Measurements from ENCODE around the gene EIF2D.

The EIF2D gene

DNA sequence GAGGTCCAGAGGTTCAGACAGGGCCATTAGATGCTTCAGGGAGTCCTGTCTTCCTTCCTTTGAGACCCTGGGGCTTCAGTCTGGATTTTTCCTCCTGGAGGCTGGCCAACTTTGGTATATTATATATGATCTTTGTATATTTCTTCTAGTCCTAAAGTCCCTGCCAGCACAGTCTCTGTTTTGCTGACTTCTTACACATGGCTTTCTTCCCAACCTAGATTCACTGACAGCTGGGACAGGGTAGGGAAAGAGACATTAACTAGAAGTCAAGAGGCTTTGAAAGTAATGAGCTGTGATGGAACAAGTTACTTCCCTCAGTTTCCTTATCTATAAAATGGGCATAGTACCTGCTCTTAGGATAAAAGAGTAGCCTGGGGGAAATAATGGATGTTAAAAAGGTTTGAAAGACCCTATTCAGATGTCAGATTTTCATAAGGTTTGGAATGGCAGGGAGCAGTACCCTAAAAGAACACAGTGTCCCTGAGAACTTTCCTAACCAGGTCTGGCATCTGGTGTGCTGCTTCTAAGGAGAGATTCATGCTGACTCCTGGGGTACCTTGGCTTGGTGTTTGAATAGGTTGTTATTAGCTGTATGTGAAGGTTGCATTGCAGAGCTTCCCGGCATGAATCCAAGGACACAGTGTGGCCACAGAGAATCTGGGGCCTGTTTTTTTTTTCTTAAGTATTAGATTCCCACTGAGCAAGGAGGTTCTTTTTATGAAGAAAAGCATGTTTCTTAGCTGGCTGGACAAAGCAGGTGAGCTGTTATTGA, 57.4 kb downstream of the EIF2D start:
- Mint-ChIP-seq H3K27me3 (ENCODE audit: low read depth, poor library complexity) (peaks cover 25% of the 10 kb centered on the region), H3K4me3 (no peak overlapping the region), H3K9me3 (no peaks in the 10 kb centered on the region), H3K36me3 (ENCODE audit: low read depth) (no peaks in the 10 kb centered on the region), H3K27ac (no peak overlapping the region), H3K4me1 (peaks cover 44% of the 10 kb centered on the region)
- TF ChIP-seq, protein P1, sequence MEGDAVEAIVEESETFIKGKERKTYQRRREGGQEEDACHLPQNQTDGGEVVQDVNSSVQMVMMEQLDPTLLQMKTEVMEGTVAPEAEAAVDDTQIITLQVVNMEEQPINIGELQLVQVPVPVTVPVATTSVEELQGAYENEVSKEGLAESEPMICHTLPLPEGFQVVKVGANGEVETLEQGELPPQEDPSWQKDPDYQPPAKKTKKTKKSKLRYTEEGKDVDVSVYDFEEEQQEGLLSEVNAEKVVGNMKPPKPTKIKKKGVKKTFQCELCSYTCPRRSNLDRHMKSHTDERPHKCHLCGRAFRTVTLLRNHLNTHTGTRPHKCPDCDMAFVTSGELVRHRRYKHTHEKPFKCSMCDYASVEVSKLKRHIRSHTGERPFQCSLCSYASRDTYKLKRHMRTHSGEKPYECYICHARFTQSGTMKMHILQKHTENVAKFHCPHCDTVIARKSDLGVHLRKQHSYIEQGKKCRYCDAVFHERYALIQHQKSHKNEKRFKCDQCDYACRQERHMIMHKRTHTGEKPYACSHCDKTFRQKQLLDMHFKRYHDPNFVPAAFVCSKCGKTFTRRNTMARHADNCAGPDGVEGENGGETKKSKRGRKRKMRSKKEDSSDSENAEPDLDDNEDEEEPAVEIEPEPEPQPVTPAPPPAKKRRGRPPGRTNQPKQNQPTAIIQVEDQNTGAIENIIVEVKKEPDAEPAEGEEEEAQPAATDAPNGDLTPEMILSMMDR (IDR thresholded peaks at IDR 0.05): no peak
- no peak for DNase-seq

- no peaks in the 10 kb centered on the region for H3K9me3 Mint-ChIP-seq
- no peaks in the 10 kb centered on the region for H3K36me3 Mint-ChIP-seq (ENCODE audit: low read depth)
- H3K4me3 Mint-ChIP-seq: no peak overlapping the region
- H3K4me1 Mint-ChIP-seq: peaks cover 37% of the 10 kb centered on the region
- H3K27me3 Mint-ChIP-seq (ENCODE audit: low read depth, poor library complexity): peaks cover 25% of the 10 kb centered on the region
- no peak for DNase-seq
- H3K27ac Mint-ChIP-seq: no peak overlapping the region
- TF ChIP-seq, protein P1 (IDR thresholded peaks at IDR 0.05): no peak
Measured at GRCh38 chr1:206554211-206554610, 58.1 kb downstream of the EIF2D start.

DNA sequence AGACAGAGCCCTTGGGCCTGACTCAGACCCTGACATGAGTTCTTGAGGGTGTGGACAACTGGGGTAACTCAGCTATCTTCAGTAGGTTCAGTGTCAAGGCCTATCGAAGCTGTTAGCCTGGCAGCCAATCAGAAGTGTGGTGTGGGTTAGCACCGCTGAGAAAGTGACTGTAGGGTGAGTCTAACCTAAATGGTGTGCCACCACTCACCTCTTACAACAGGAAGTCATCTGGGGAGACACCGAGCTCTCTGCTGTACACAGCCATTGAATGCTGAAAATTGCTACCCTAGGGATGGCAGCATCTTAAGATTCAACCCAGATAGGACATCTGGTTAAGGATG, 60.3 kb downstream of the EIF2D start:
- Mint-ChIP-seq H3K9me3 (no peaks in the 10 kb centered on the region), H3K27ac (no peak overlapping the region), H3K36me3 (ENCODE audit: low read depth) (no peaks in the 10 kb centered on the region), H3K4me3 (no peak overlapping the region), H3K4me1 (peaks cover 30% of the 10 kb centered on the region), H3K27me3 (ENCODE audit: low read depth, poor library complexity) (peaks cover 29% of the 10 kb centered on the region)
- TF ChIP-seq, protein P1 (IDR thresholded peaks at IDR 0.05): no peak
- DNase-seq: no peak

GRCh38 chr1:206551296-206551985, 60.8 kb downstream of the EIF2D start:
- peaks cover 29% of the 10 kb centered on the region for H3K27me3 Mint-ChIP-seq (ENCODE audit: low read depth, poor library complexity)
- H3K9me3 Mint-ChIP-seq: no peaks in the 10 kb centered on the region
- DNase-seq: no peak
- H3K4me3 Mint-ChIP-seq: no peak overlapping the region
- no peak overlapping the region for H3K27ac Mint-ChIP-seq
- no peaks in the 10 kb centered on the region for H3K36me3 Mint-ChIP-seq (ENCODE audit: low read depth)
- TF ChIP-seq, protein P1 (IDR thresholded peaks at IDR 0.05): no peak
- H3K4me1 Mint-ChIP-seq: peaks cover 28% of the 10 kb centered on the region

DNA sequence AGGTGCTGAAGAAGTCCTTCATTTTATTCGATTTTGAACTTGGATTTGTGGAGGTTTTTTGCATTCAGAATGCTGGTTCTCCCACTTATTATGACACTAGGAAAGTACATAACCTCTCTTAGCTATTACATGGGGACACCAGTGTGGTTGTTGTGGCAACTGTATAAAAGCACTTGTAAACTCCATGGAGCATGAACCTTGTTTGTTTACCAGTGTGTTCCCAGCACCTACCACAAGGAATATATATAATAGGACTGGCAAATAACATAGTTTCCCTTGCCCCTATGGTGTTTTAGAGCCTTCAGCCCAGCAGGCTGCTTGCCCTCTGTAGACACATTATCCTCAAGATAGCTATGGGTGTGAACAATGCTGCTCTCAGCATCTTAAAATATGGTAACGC, 61.8 kb downstream of the EIF2D start:
- TF ChIP-seq, protein P1 (IDR thresholded peaks at IDR 0.05): no peak
- no peak overlapping the region for H3K4me3 Mint-ChIP-seq
- no peaks in the 10 kb centered on the region for H3K9me3 Mint-ChIP-seq
- DNase-seq: no peak
- peaks cover 29% of the 10 kb centered on the region for H3K27me3 Mint-ChIP-seq (ENCODE audit: low read depth, poor library complexity)
- no peaks in the 10 kb centered on the region for H3K36me3 Mint-ChIP-seq (ENCODE audit: low read depth)
- H3K4me1 Mint-ChIP-seq: peaks cover 18% of the 10 kb centered on the region
- no peak overlapping the region for H3K27ac Mint-ChIP-seq
